Femur (tissue), 1 donor: ENCODE measurements around the gene PSORS1C1.
"Not testable (repeated sequence)": the region's sequence is repeated elsewhere in the genome, so short reads cannot be mapped to it uniquely, and the experiment has no call there.

Experiments used
- DNase-seq: peaks from one replicate; pipeline ENCODE4 v3.0.0-alpha.2; 2017

PSORS1C1 gene

DNA sequence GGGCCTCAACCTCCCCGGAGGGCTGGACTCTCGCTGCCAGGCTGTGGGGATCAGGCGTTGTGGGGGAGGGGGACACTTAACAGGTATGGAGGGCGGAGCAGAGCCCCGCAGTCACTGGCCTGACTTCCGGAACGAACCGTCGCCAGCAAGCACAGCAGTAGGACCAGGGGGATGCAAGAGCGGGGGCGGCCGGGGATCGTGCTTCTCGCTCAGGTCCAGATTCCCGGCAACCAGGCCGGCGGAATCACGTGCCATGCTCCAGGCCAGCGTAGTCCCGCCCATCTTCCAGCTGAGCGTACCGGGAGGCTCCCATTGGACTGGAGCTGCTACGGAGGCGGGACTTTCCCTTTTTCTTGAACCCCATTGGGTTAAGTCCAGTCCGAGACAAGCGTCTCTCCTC lies 65.9 kb downstream of the PSORS1C1 start:
- DNase-seq: peak; percentile 87

GRCh38 chr6:31183287-31183686 lies 68.7 kb downstream of the PSORS1C1 start:
- DNase-seq: not testable (repeated sequence)

- not testable (repeated sequence) for DNase-seq
Observed at GRCh38 chr6:31183859-31184258, 69.3 kb downstream of the PSORS1C1 start.

DNA sequence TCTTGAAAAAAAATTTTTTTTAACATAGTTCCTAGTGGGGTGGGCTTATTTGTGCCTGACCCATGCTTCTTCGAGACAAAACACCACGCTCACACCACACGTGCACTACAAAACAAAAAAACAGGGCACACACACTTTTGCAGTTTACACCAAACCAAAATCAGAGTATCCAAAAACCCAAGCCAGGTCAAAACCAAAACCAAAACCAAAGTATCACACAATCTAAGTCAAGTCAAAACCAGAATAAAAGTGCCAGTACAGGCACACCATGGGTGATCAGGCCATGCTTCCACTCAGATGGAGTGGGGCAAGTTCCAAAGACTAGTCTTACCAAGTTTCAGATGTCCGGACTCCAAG lies 71.1 kb downstream of the PSORS1C1 start:
- not testable (repeated sequence) for DNase-seq

GRCh38 chr6:31186052-31186734 lies 71.6 kb downstream of the PSORS1C1 start:
- DNase-seq: no peak

GRCh38 chr6:31187780-31188194 lies 73.2 kb downstream of the PSORS1C1 start:
- no peak for DNase-seq

DNA sequence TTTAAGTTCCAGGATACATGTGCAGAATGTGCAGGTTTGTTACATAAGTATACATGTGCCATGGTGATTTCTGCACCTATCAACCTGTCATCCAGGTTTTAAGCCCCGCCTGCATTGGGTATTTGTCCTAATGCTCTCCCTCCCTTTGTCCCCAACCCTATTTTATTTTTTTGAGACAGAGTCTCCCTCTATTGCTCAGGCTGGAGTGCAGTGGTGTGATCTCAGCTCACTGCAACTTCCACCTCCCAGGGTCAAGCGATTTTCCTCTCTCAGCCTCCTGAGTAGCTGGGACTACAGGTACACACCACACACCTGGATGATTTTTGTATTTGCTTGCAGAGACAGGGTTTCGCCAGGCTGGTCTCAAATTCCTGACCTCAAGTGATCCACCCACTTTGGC lies 74.6 kb downstream of the PSORS1C1 start:
- DNase-seq: not testable (repeated sequence)
